IMR-90 (cell line): ENCODE measurements around the gene CHDH. TPM values are rescaled to one million over a fixed set of nuclear protein-coding genes. Genes with fewer than 3 reads are reported as not detected.

ENCODE experiments used
- ATAC-seq: fragments of 200-7000 bp; cut with Tn5 transposase; 2 replicates; pipeline ENCODE4 v1.9.1; 2020; ENCODE audit warnings: low read depth, mild to moderate bottlenecking, moderate library complexity
- BruUV-seq: library from RNA; stranded (reverse); fragments of 400-500 nt; replicated peaks from 2 replicates; lab custom pipeline; 2021; lab: Mats Ljungman, UMichigan
- CTCF ChIA-PET: fragments of 300-600 bp; formaldehyde crosslinking; extraction: SDS; loops from one replicate; lab custom pipeline; 2021; ENCODE audit warnings: antibody characterized with exemption; lab: Yijun Ruan, JAX
- POLR2A ChIA-PET: fragments of 300-600 bp; sonication (Branson Sonifier 250); formaldehyde crosslinking; loops from one replicate; lab custom pipeline; 2022; ENCODE audit warnings: antibody characterized with exemption; ENCODE audit not compliant: unreplicated experiment; lab: Charles Lee
- DNase-seq: peaks from one replicate; pipeline ENCODE4 v3.0.0; 2013
- H2AFZ ChIP-seq: replicated peaks from 2 replicates; pipeline ENCODE3; 2013; ENCODE audit warnings: low read length, mild to moderate bottlenecking; ENCODE audit not compliant: poor library complexity
- H2AK5ac ChIP-seq: 2 replicates; pipeline ENCODE4 v1.6.1; 2013; ENCODE audit warnings: low read depth, low read length, inconsistent platforms
- H2AK9ac ChIP-seq: replicated peaks from 2 replicates; pipeline ENCODE3; 2013; ENCODE audit warnings: mild to moderate bottlenecking, low read depth, low read length, moderate library complexity; ENCODE audit not compliant: poor library complexity
- H2BK120ac ChIP-seq: 2 replicates; pipeline ENCODE4 v1.6.1; 2013; ENCODE audit warnings: low read depth, low read length, inconsistent platforms
- H2BK15ac ChIP-seq: 3 replicates; pipeline ENCODE4 v1.6.1; 2013; ENCODE audit warnings: low read depth, low read length, inconsistent platforms
- H2BK20ac ChIP-seq: 2 replicates; pipeline ENCODE4 v1.6.1; 2013; ENCODE audit warnings: low read depth, mild to moderate bottlenecking, inconsistent platforms, low read length, moderate library complexity
- H2BK5ac ChIP-seq: 2 replicates; pipeline ENCODE4 v1.6.1; 2013; ENCODE audit warnings: mild to moderate bottlenecking, low read depth, low read length, inconsistent platforms; ENCODE audit not compliant: poor library complexity, severe bottlenecking
- H3K14ac ChIP-seq: replicated peaks from 2 replicates; pipeline ENCODE4 v1.6.1; 2013; ENCODE audit warnings: low read depth, low read length, inconsistent platforms
- H3K18ac ChIP-seq: 2 replicates; pipeline ENCODE4 v1.6.1; 2013; ENCODE audit warnings: low read depth, low read length, control low read depth
- H3K23ac ChIP-seq: 2 replicates; pipeline ENCODE4 v1.6.1; 2013; ENCODE audit warnings: low read depth, low read length, inconsistent platforms
- H3K27ac ChIP-seq: 2 replicates; pipeline ENCODE4 v1.5.1; 2013; ENCODE audit warnings: mild to moderate bottlenecking, control low read depth, low read length; ENCODE audit not compliant: insufficient read depth
- H3K27me3 ChIP-seq: 2 replicates; pipeline ENCODE4 v1.6.1; 2013; ENCODE audit warnings: low read length; ENCODE audit not compliant: control insufficient read depth, insufficient read depth
- H3K36me3 ChIP-seq: 2 replicates; pipeline ENCODE4 v1.6.1; 2013; ENCODE audit warnings: low read length, mixed read lengths; ENCODE audit not compliant: control insufficient read depth, insufficient read depth
- H3K4ac ChIP-seq: 2 replicates; pipeline ENCODE4 v1.6.1; 2013; ENCODE audit warnings: low read depth, low read length, inconsistent platforms
- H3K4me1 ChIP-seq: 2 replicates; pipeline ENCODE4 v1.6.1; 2013; ENCODE audit warnings: low read length, mixed read lengths; ENCODE audit not compliant: control insufficient read depth, insufficient read depth
- H3K4me2 ChIP-seq: 2 replicates; pipeline ENCODE4 v1.6.1; 2013; ENCODE audit warnings: low read depth, mild to moderate bottlenecking, control low read depth, low read length, moderate library complexity
- H3K4me3 ChIP-seq: 2 replicates; pipeline ENCODE4 v1.5.1; 2013; ENCODE audit warnings: low read depth, mild to moderate bottlenecking, control low read depth, low read length, moderate library complexity; ENCODE audit not compliant: insufficient read depth
- H3K56ac ChIP-seq: 2 replicates; pipeline ENCODE4 v1.6.1; 2013; ENCODE audit warnings: low read length, inconsistent platforms; ENCODE audit not compliant: insufficient read depth; ENCODE audit errors: extremely low read depth
- H3K79me1 ChIP-seq, 2 experiments: 2 replicates each; pipeline ENCODE4 v1.6.1; 2013; ENCODE audit warnings: low read length in 2 of 2, inconsistent platforms in 1 of 2, low read depth in 1 of 2
- H3K9ac ChIP-seq: 2 replicates; pipeline ENCODE4 v1.6.1; 2013; ENCODE audit warnings: low read depth, low read length, control low read depth
- H3K9me1 ChIP-seq: 2 replicates; pipeline ENCODE4 v1.6.1; 2013; ENCODE audit warnings: low read length, inconsistent platforms; ENCODE audit not compliant: insufficient read depth
- H3K9me3 ChIP-seq: 2 replicates; pipeline ENCODE4 v1.6.1; 2013; ENCODE audit warnings: low read length; ENCODE audit not compliant: control insufficient read depth, insufficient read depth
- H4K20me1 ChIP-seq: 2 replicates; pipeline ENCODE4 v1.6.1; 2013; ENCODE audit warnings: low read length, inconsistent platforms; ENCODE audit not compliant: insufficient read depth
- H4K5ac ChIP-seq: 2 replicates; pipeline ENCODE4 v1.6.1; 2013; ENCODE audit warnings: mild to moderate bottlenecking, low read depth, low read length, control low read depth
- H4K8ac ChIP-seq, 2 experiments: 2 replicates each; pipeline ENCODE4 v1.6.1; 2013; ENCODE audit warnings: low read depth in 2 of 2, low read length in 2 of 2, control low read depth in 1 of 2, inconsistent platforms in 1 of 2
- H4K91ac ChIP-seq: 2 replicates; pipeline ENCODE4 v1.6.1; 2013; ENCODE audit warnings: low read depth, low read length, inconsistent platforms; ENCODE audit not compliant: insufficient read depth
- BHLHE40 ChIP-seq: fragments of 150-350 bp; IDR thresholded peaks from 2 replicates; pipeline ENCODE4 v1.6.1; 2016; ENCODE audit warnings: mild to moderate bottlenecking, low read depth, low read length
- CEBPB ChIP-seq: IDR thresholded peaks from 2 replicates; pipeline ENCODE4 v1.6.1; 2012; ENCODE audit warnings: low read depth, low read length, improper control_type of control experiment
- CHD1 ChIP-seq: IDR thresholded peaks from 2 replicates; pipeline ENCODE4 v1.6.1; 2012; ENCODE audit warnings: low read depth, low read length, improper control_type of control experiment
- FOS ChIP-seq: fragments of 150-350 bp; IDR thresholded peaks from 2 replicates; pipeline ENCODE4 v1.6.1; 2016; ENCODE audit warnings: low read depth, low read length
- MAFK ChIP-seq: IDR thresholded peaks from 2 replicates; pipeline ENCODE4 v1.6.1; 2012; ENCODE audit warnings: low read depth, low read length, improper control_type of control experiment
- MAZ ChIP-seq: IDR thresholded peaks from 2 replicates; pipeline ENCODE4 v1.6.1; 2012; ENCODE audit warnings: low read depth, mild to moderate bottlenecking, low read length, improper control_type of control experiment, moderate library complexity, borderline replicate concordance
- MXI1 ChIP-seq: IDR thresholded peaks from 2 replicates; pipeline ENCODE4 v1.6.1; 2012; ENCODE audit warnings: low read depth, mild to moderate bottlenecking, low read length, moderate library complexity, borderline replicate concordance
- NFE2L2 ChIP-seq: fragments of 150-350 bp; IDR thresholded peaks from 2 replicates; pipeline ENCODE4 v1.6.1; 2016; ENCODE audit warnings: low read depth, mild to moderate bottlenecking, low read length
- POLR2A ChIP-seq: IDR thresholded peaks from 2 replicates; pipeline ENCODE4 v1.6.1; 2012; ENCODE audit warnings: mild to moderate bottlenecking, low read depth, low read length
- RAD21 ChIP-seq: IDR thresholded peaks from 2 replicates; pipeline ENCODE4 v1.6.1; 2012; ENCODE audit warnings: low read length, improper control_type of control experiment
- RCOR1 ChIP-seq: IDR thresholded peaks from 2 replicates; pipeline ENCODE4 v1.6.1; 2012; ENCODE audit warnings: mild to moderate bottlenecking, low read length, improper control_type of control experiment; ENCODE audit not compliant: insufficient replicate concordance
- SMC3 ChIP-seq: fragments of 150-350 bp; IDR thresholded peaks from 2 replicates; pipeline ENCODE4 v1.6.1; 2016; ENCODE audit warnings: low read depth, mild to moderate bottlenecking, antibody characterized with exemption, low read length, moderate library complexity
- USF2 ChIP-seq: fragments of 150-350 bp; IDR thresholded peaks from 2 replicates; pipeline ENCODE4 v1.6.1; 2017; ENCODE audit warnings: mild to moderate bottlenecking, antibody characterized with exemption, low read length, low read depth
- WGBS, 2 experiments: methylation state at CpG; one replicate each; pipeline versions ENCODE4 v1.1.5 to v1.1.7; 2013; ENCODE audit warnings: missing lambda C conversion rate in 2 of 2; ENCODE audit not compliant: insufficient read length in 1 of 2; ENCODE audit errors: extremely low coverage in 2 of 2; 5-methylcytosine and 5-hydroxymethylcytosine counted together
- dilution Hi-C: fragments of 300-500 bp; cut with HindIII; formaldehyde crosslinking; loops from one replicate; pipeline ENCODE4 v1.14.3; 2018; ENCODE audit warnings: low sequenced_read_pairs; ENCODE audit not compliant: unreplicated experiment
- in situ Hi-C: fragments of 300-500 bp; cut with MboI; formaldehyde crosslinking; loops from 3 replicates; pipeline ENCODE4 v1.14.3; 2019; ENCODE audit warnings: low sequenced_read_pairs, inconsistent platforms, mixed read lengths
- intact Hi-C: fragments of 100-400 bp; cut with micrococcal nuclease; formaldehyde crosslinking; loops from 2 replicates; pipeline ENCODE4 v1.10.0; 2022
- polyA plus RNA-seq, 3 experiments: library from polyadenylated mRNA; depleted of rRNA; stranded (reverse); fragments of >200 nt; gene quantifications; 2 replicates each; pipeline ENCODE4 v1.2.3, GENCODE V29; 2012; ENCODE audit warnings: low replicate concordance in 1 of 3
- total RNA-seq: library from RNA; depleted of rRNA; stranded (reverse); fragments of >200 nt; gene quantifications from 2 replicates; pipeline ENCODE4 v1.2.3, GENCODE V29; 2012
- TF ChIP-seq, protein P1 (sequence below): conservative IDR thresholded peaks from 2 replicates; pipeline ENCODE4 v1.5.1; 2012; ENCODE audit warnings: mild to moderate bottlenecking, low read depth, low read length, improper control_type of control experiment
- TF ChIP-seq, protein P2 (sequence below): fragments of 150-350 bp; IDR thresholded peaks from 2 replicates; pipeline ENCODE4 v1.6.1; 2016; ENCODE audit warnings: low read depth, mild to moderate bottlenecking, low read length, moderate library complexity, borderline replicate concordance

The CHDH gene
- total and polyA plus RNA-seq, 2 of the 4 experiments (the other 2 are of a cell fraction), result under 0.01 to 0.19 TPM

DNA sequence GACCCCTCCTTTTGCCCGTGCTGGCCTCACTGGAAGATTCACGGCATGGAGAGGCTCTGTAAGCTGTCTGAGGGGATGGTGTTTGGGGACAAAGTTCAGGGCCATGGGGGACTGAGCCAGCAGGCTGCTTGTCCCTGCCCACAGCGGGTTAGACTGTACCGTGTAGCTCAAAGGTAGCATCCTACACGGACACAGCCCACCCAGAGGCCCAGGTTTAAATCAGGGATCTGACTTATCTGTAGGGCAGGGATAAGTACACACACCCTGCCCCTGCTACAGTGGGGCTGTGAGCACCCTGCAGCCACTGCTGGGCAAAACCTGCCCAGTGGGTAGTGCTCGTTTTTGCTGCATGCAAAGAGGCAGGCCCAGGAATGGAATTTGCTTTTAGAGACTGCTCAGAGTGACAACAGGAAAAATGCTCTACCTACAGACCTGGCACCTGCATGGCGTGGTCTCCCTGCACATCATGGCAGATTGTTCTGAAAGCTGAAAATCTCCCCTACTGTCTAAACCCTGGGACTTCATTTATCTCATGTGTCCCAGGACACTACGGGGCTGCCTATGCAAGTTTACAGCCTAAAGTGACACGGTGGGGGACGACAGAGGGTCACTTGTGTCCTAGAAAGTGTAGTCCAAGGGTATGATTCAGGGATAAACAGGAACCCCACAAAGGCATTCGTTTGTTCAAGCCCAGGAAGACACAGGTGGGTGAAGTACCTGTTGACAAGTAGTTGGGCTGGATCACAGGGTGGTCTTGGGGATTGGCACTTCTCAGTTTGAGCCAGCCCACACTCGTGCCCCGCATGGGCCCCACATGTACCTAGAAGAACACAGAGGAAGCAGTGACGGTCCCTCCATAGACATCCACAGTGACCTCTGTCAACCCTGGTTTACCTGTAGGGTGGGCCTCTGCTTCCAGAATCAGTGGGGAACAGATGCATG, 27.7 kb downstream of the CHDH start:
- no peaks in the 10 kb centered on the region for H3K36me3 ChIP-seq
- ATAC-seq, result no peak
- POLR2A ChIA-PET, result no interaction called here
- no peaks in the 10 kb centered on the region for H3K79me1 ChIP-seq
- no peak overlapping the region for H2BK5ac ChIP-seq
- H2BK15ac ChIP-seq, result no peak overlapping the region
- H3K4me3 ChIP-seq, result no peak overlapping the region
- no peaks in the 10 kb centered on the region for H3K9me1 ChIP-seq
- WGBS, 2 experiments, result 80% methylated on average over 4 of the region's 14 CpGs; no CpG with 5 or more reads in 1 of the 2 experiments
- H4K20me1 ChIP-seq, result no peaks in the 10 kb centered on the region
- H3K56ac ChIP-seq, result no peak overlapping the region
- no peak overlapping the region for H3K14ac ChIP-seq
- in situ Hi-C loops, result no loop called here
- peak overlapping the region; percentile 63 for H2AFZ ChIP-seq
- CTCF ChIA-PET, result no interaction called here
- no peak overlapping the region for H3K4me2 ChIP-seq
- no peak overlapping the region for H4K91ac ChIP-seq
- H3K23ac ChIP-seq, result no peak overlapping the region
- no peak for DNase-seq
- peaks cover 8% of the 10 kb centered on the region for H3K27me3 ChIP-seq
- H2BK20ac ChIP-seq, result no peak overlapping the region
- H2BK120ac ChIP-seq, result no peak overlapping the region
- no peak overlapping the region for H3K4ac ChIP-seq
- BruUV-seq, result no TSS peak
- no peaks in the 10 kb centered on the region for H3K9me3 ChIP-seq
- no peak overlapping the region for H3K18ac ChIP-seq
- H3K27ac ChIP-seq, result no peak overlapping the region
- dilution Hi-C loops, result no loop called here
- no peaks in the 10 kb centered on the region for H3K4me1 ChIP-seq
- H3K9ac ChIP-seq, result no peak overlapping the region
- intact Hi-C loops, result no loop called here
- H4K5ac ChIP-seq, result no peak overlapping the region
- no peak overlapping the region for H2AK9ac ChIP-seq
- TF ChIP-seq BHLHE40 (no peak), SMC3 (no peak), USF2 (no peak), RCOR1 (no peak), FOS (no peak), MAZ (no peak), RAD21 (no peak), MAFK (no peak), MXI1 (no peak), CHD1 (no peak), NFE2L2 (no peak), CEBPB (no peak), POLR2A (no peak)
- TF ChIP-seq, protein P1, sequence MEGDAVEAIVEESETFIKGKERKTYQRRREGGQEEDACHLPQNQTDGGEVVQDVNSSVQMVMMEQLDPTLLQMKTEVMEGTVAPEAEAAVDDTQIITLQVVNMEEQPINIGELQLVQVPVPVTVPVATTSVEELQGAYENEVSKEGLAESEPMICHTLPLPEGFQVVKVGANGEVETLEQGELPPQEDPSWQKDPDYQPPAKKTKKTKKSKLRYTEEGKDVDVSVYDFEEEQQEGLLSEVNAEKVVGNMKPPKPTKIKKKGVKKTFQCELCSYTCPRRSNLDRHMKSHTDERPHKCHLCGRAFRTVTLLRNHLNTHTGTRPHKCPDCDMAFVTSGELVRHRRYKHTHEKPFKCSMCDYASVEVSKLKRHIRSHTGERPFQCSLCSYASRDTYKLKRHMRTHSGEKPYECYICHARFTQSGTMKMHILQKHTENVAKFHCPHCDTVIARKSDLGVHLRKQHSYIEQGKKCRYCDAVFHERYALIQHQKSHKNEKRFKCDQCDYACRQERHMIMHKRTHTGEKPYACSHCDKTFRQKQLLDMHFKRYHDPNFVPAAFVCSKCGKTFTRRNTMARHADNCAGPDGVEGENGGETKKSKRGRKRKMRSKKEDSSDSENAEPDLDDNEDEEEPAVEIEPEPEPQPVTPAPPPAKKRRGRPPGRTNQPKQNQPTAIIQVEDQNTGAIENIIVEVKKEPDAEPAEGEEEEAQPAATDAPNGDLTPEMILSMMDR, result no peak
- TF ChIP-seq, protein P2, sequence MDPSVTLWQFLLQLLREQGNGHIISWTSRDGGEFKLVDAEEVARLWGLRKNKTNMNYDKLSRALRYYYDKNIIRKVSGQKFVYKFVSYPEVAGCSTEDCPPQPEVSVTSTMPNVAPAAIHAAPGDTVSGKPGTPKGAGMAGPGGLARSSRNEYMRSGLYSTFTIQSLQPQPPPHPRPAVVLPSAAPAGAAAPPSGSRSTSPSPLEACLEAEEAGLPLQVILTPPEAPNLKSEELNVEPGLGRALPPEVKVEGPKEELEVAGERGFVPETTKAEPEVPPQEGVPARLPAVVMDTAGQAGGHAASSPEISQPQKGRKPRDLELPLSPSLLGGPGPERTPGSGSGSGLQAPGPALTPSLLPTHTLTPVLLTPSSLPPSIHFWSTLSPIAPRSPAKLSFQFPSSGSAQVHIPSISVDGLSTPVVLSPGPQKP, result no peak
- H2AK5ac ChIP-seq, result no peak overlapping the region
- no peak overlapping the region for H4K8ac ChIP-seq
